ENCODE measurements around the gene TMEM233. TPM values are rescaled to one million over a fixed set of nuclear protein-coding genes. Genes with fewer than 3 reads are reported as not detected.
A peak's percentile ranks its signal among the peaks of the same experiment; 100 is the strongest.

The TMEM233 gene
- polyA plus RNA-seq, 1 of the 3 experiments (the other 2 are of a cell fraction): 2.6 TPM

DNA sequence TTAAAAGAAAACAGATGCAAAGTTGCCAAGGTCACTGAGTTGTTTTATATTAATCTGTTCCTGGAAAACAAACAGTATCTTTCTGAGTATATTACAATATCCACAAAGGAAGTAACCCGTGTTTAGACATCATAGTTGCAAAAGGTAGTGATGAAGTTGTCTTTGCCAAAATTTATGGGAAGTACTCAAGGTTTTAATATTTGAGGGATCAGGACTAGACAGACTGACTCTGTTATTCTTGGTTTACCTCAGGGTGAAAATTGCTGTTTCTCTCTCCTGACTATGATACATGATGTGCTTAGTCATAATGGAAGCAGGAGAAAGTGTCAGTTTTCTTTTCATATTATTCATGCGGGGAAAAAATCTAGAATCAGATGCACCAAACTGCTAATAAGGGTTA lies 28.3 kb downstream of the TMEM233 start:
- Histone ChIP-seq H3K4me2 (peak overlapping the region; percentile 31; the same call in 1 of the 2 replicates), H3K27me3 (ENCODE audit: insufficient read depth) (no peaks in the 10 kb centered on the region), H2AFZ (ENCODE audit: low read depth) (no peak overlapping the region), H3K36me3 (replicated peaks in 1 of 2; ENCODE audit: control insufficient read depth in 1 of 2, insufficient read depth in 2 of 2, low read length in 1 of 2) (no peaks in the 10 kb centered on the region), H3K27ac (ENCODE audit: low read depth in 2 of 2, low read length in 1 of 2) (peak overlapping the region in 1 of 2 experiments; percentile 44; a peak in 3 of 4 replicates), H3K4me3 (ENCODE audit: low read depth in 2 of 2, low read length in 1 of 2) (no peak overlapping the region; a peak in 1 of 4 replicates), H4K20me1 (ENCODE audit: insufficient read depth) (no peaks in the 10 kb centered on the region), H3F3A (replicated peaks; ENCODE audit: insufficient read depth) (peaks cover 7% of the 10 kb centered on the region), H3K9me2 (no peaks in the 10 kb centered on the region), H3K9me3 (no peaks in the 10 kb centered on the region), H3K9ac (no peak overlapping the region), H3K4me1 (ENCODE audit: control insufficient read depth in 1 of 2, insufficient read depth in 2 of 2, low read depth in 1 of 2, low read length in 1 of 2) (peaks cover 0 to 33% of the 10 kb centered on the region in 2 experiments; a peak in 1 of 4 replicates), H3K79me2 (ENCODE audit: insufficient read depth) (no peaks in the 10 kb centered on the region)
- WGBS (ENCODE audit: low lambda C conversion rate): 4% methylated on average over 2 of the region's 2 CpGs
- ChIA-PET POLR2A (no interaction called here), CTCF (interaction anchor here (1.3 kb wide), 1 partner anchor 498 kb away, joined by 3 read pairs; no protein-coding TSS in a partner anchor)
- DNase-seq: no peak
- TF ChIP-seq NRF1 (IDR thresholded peaks at IDR 0.05; ENCODE audit: low read depth, low read length) (no peak), MEF2A (IDR thresholded peaks at IDR 0.05; ENCODE audit: borderline replicate concordance, low read depth) (no peak), SMC3 (IDR thresholded peaks at IDR 0.05; ENCODE audit: low read depth, low read length) (no peak), GATA2 (CRISPR knock-in tag; IDR thresholded peaks at IDR 0.05) (no peak), CHD2 (IDR thresholded peaks at IDR 0.05; ENCODE audit: low read length, partially characterized antibody) (no peak), MXI1 (IDR thresholded peaks at IDR 0.05; ENCODE audit: low read depth, low read length) (no peak), TCF12 (IDR thresholded peaks at IDR 0.05) (peak; percentile 34; the same call in 1 of the 2 replicates), POLR2AphosphoS5 (IDR thresholded peaks at IDR 0.05; ENCODE audit: low read depth, low read length) (no peak), FOSL2 (IDR thresholded peaks at IDR 0.05; ENCODE audit: borderline replicate concordance, low read depth) (peak; percentile 29; the same call in 1 of the 2 replicates), SIN3A (IDR thresholded peaks at IDR 0.05; ENCODE audit: borderline replicate concordance, low read depth, low read length) (no peak), NFIC (IDR thresholded peaks at IDR 0.05; ENCODE audit: borderline replicate concordance) (no peak), RCOR1 (IDR thresholded peaks at IDR 0.05; ENCODE audit: low read length) (no peak), EP300 (IDR thresholded peaks at IDR 0.05; ENCODE audit: borderline replicate concordance in 1 of 2, low read depth in 1 of 2, low read length in 1 of 2) (no peak), YY1 (IDR thresholded peaks at IDR 0.05; ENCODE audit: low read depth) (no peak)
- TF ChIP-seq, protein P1, sequence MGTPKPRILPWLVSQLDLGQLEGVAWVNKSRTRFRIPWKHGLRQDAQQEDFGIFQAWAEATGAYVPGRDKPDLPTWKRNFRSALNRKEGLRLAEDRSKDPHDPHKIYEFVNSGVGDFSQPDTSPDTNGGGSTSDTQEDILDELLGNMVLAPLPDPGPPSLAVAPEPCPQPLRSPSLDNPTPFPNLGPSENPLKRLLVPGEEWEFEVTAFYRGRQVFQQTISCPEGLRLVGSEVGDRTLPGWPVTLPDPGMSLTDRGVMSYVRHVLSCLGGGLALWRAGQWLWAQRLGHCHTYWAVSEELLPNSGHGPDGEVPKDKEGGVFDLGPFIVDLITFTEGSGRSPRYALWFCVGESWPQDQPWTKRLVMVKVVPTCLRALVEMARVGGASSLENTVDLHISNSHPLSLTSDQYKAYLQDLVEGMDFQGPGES (IDR thresholded peaks at IDR 0.05; ENCODE audit: low read depth, low read length): no peak
- TF ChIP-seq, protein P2, sequence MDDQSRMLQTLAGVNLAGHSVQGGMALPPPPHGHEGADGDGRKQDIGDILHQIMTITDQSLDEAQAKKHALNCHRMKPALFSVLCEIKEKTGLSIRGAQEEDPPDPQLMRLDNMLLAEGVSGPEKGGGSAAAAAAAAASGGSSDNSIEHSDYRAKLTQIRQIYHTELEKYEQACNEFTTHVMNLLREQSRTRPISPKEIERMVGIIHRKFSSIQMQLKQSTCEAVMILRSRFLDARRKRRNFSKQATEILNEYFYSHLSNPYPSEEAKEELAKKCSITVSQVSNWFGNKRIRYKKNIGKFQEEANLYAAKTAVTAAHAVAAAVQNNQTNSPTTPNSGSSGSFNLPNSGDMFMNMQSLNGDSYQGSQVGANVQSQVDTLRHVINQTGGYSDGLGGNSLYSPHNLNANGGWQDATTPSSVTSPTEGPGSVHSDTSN (IDR thresholded peaks at IDR 0.05): peak; percentile 32; the same call in 1 of the 2 replicates
- TF ChIP-seq, protein P3, sequence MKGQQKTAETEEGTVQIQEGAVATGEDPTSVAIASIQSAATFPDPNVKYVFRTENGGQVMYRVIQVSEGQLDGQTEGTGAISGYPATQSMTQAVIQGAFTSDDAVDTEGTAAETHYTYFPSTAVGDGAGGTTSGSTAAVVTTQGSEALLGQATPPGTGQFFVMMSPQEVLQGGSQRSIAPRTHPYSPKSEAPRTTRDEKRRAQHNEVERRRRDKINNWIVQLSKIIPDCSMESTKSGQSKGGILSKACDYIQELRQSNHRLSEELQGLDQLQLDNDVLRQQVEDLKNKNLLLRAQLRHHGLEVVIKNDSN (IDR thresholded peaks at IDR 0.05; ENCODE audit: borderline replicate concordance, low read depth): no peak
